WTC11 (cell line): Measurements from ENCODE around the gene CSKMT. TPM values are rescaled to one million over a fixed set of nuclear protein-coding genes. Genes with fewer than 3 reads are reported as not detected.

Source experiments
- ATAC-seq: fragments of 200-7000 bp; cut with Tn5 transposase; 2 replicates; pipeline ENCODE4 v1.10.0; 2021; ENCODE audit warnings: mild to moderate bottlenecking, moderate library complexity
- Bru-seq: library from RNA; stranded (reverse); fragments of 400-500 nt; gene quantifications from one replicate; lab custom pipeline; 2021; lab: Mats Ljungman, UMichigan
- CTCF ChIA-PET: fragments of 300-600 bp; sonication (Branson Sonifier 250); formaldehyde crosslinking; loops from one replicate; lab custom pipeline; 2021; ENCODE audit warnings: antibody characterized with exemption; lab: Charles Lee
- POLR2A ChIA-PET: fragments of 350-600 bp; sonication (Branson Sonifier 250); formaldehyde crosslinking; loops from one replicate; lab custom pipeline; 2021; ENCODE audit warnings: antibody characterized with exemption; lab: Charles Lee
- DNase-seq: peaks from one replicate; pipeline ENCODE4 v3.0.0; 2021; ENCODE audit warnings: low spot score
- H3K27ac Mint-ChIP-seq: 2 replicates; pipeline ENCODE4 v1.8.0; 2021; ENCODE audit warnings: mixed read lengths
- H3K27me3 Mint-ChIP-seq: 2 replicates; pipeline ENCODE4 v1.8.0; 2021; ENCODE audit warnings: low read depth, mild to moderate bottlenecking, moderate library complexity, mixed read lengths
- H3K36me3 Mint-ChIP-seq: 2 replicates; pipeline ENCODE4 v1.8.0; 2021; ENCODE audit warnings: mixed read lengths
- H3K4me1 Mint-ChIP-seq: 2 replicates; pipeline ENCODE4 v1.8.0; 2022; ENCODE audit warnings: mixed read lengths
- H3K4me3 Mint-ChIP-seq: 2 replicates; pipeline ENCODE4 v1.8.0; 2021; ENCODE audit warnings: mild to moderate bottlenecking, moderate library complexity, mixed read lengths
- H3K9me3 Mint-ChIP-seq: 2 replicates; pipeline ENCODE4 v1.8.0; 2021; ENCODE audit warnings: mixed read lengths
- CREM ChIP-seq: sonication (generic); formaldehyde crosslinking; IDR thresholded peaks from 2 replicates; pipeline ENCODE4 v1.8.1; 2022; ENCODE audit warnings: mild to moderate bottlenecking, missing genetic modification reagents, moderate library complexity
- EMX1 ChIP-seq: fragments of 250-450 bp; sonication (Bioruptor Pico); IDR thresholded peaks from 2 replicates; pipeline ENCODE4 v1.8.0; 2021; ENCODE audit warnings: mild to moderate bottlenecking
- GABPB1 ChIP-seq: sonication (generic); formaldehyde crosslinking; IDR thresholded peaks from 2 replicates; pipeline ENCODE4 v1.8.1; 2023; ENCODE audit warnings: mild to moderate bottlenecking, missing genetic modification reagents
- HMGA2 ChIP-seq: fragments of 250-450 bp; sonication (Bioruptor Pico); IDR thresholded peaks from 2 replicates; pipeline ENCODE4 v1.4.0; 2021; ENCODE audit warnings: mild to moderate bottlenecking, moderate library complexity
- JAZF1 ChIP-seq: fragments of 250-450 bp; sonication (Bioruptor Pico); IDR thresholded peaks from 2 replicates; pipeline ENCODE4 v1.9.0; 2021; ENCODE audit warnings: moderate library complexity, mild to moderate bottlenecking, inconsistent platforms
- NFE2L1 ChIP-seq: sonication (generic); formaldehyde crosslinking; IDR thresholded peaks from 2 replicates; pipeline ENCODE4 v1.8.1; 2023; ENCODE audit warnings: missing genetic modification reagents
- NFYB ChIP-seq: sonication (generic); formaldehyde crosslinking; conservative IDR thresholded peaks from 2 replicates; pipeline ENCODE4 v1.8.0; 2022; ENCODE audit warnings: low read depth, missing genetic modification reagents
- OVOL2 ChIP-seq: fragments of 250-450 bp; sonication (Bioruptor Pico); IDR thresholded peaks from 2 replicates; pipeline ENCODE4 v1.9.0; 2021; ENCODE audit warnings: mild to moderate bottlenecking, borderline replicate concordance
- PRRX2 ChIP-seq: fragments of 250-450 bp; sonication (Bioruptor Pico); IDR thresholded peaks from 2 replicates; pipeline ENCODE4 v1.8.0; 2021; ENCODE audit warnings: mild to moderate bottlenecking
- SP1 ChIP-seq: sonication (generic); formaldehyde crosslinking; conservative IDR thresholded peaks from 2 replicates; pipeline ENCODE4 v1.8.1; 2022; ENCODE audit warnings: missing genetic modification reagents
- ZNF317 ChIP-seq: sonication (generic); formaldehyde crosslinking; IDR thresholded peaks from 2 replicates; pipeline ENCODE4 v1.8.1; 2023; ENCODE audit warnings: low read depth, mild to moderate bottlenecking, moderate library complexity, missing genetic modification reagents, borderline replicate concordance
- ZNF671 ChIP-seq: fragments of 250-450 bp; sonication (Bioruptor Pico); IDR thresholded peaks from 2 replicates; pipeline ENCODE4 v1.8.0; 2021; ENCODE audit warnings: mild to moderate bottlenecking
- long read RNA-seq, 3 experiments: library from RNA in 1 of 3; library from capped mRNA in 1 of 3; library from polyadenylated mRNA in 1 of 3; unstranded in 2 of 3; stranded (forward) in 1 of 3; transcript quantifications; one replicate each; pipeline ENCODE4 v2.0.0, GENCODE V29; 2021
- total RNA-seq: library from RNA; stranded (reverse); gene quantifications from 3 replicates; pipeline ENCODE4 v1.2.3, GENCODE V29; 2021
- TF ChIP-seq, protein P1 (sequence below): sonication (generic); formaldehyde crosslinking; IDR thresholded peaks from 2 replicates; pipeline ENCODE4 v1.8.0; 2022; ENCODE audit warnings: missing genetic modification reagents
- TF ChIP-seq, protein P2 (sequence below): sonication (generic); formaldehyde crosslinking; IDR thresholded peaks from 2 replicates; pipeline ENCODE4 v1.8.0; 2023; ENCODE audit warnings: missing genetic modification reagents
- TF ChIP-seq, protein P3 (sequence below): sonication (generic); formaldehyde crosslinking; IDR thresholded peaks from 2 replicates; pipeline ENCODE4 v1.8.0; 2022; ENCODE audit warnings: mild to moderate bottlenecking, missing genetic modification reagents
- TF ChIP-seq, protein P4 (sequence below): fragments of 250-450 bp; sonication (Bioruptor Pico); conservative IDR thresholded peaks from 2 replicates; pipeline ENCODE4 v1.9.0; 2021; ENCODE audit warnings: mild to moderate bottlenecking
- TF ChIP-seq, protein P5 (sequence below): sonication (generic); formaldehyde crosslinking; IDR thresholded peaks from 2 replicates; pipeline ENCODE4 v1.8.1; 2023; ENCODE audit warnings: mild to moderate bottlenecking, missing genetic modification reagents, moderate library complexity
- TF ChIP-seq, protein P6 (sequence below): fragments of 250-450 bp; sonication (Bioruptor Pico); IDR thresholded peaks from 2 replicates; pipeline ENCODE4 v1.9.0; 2021; ENCODE audit warnings: mild to moderate bottlenecking

The CSKMT gene, protein sequence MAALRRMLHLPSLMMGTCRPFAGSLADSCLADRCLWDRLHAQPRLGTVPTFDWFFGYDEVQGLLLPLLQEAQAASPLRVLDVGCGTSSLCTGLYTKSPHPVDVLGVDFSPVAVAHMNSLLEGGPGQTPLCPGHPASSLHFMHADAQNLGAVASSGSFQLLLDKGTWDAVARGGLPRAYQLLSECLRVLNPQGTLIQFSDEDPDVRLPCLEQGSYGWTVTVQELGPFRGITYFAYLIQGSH
- total RNA-seq = 60.7 to 75.6 TPM (median 60.9 TPM) in 3 replicates
- percentile 97 among the genes with signal in this experiment for Bru-seq, nascent RNA
- long read RNA-seq, experiment 1, transcript CSKMT-204 (1 exons, 376 nt) = minor isoform, 9 of 51 reads
- long read RNA-seq, experiment 1, transcript CSKMT-202 (2 exons, 2,870 nt) = major isoform, 36 of 51 reads
- long read RNA-seq, experiment 1, partial matches to known transcripts = 2 of 51 reads
- long read RNA-seq, experiment 1, other reads (novel, unspliced or antisense) = 0 of 51 reads
- long read RNA-seq, experiment 2, partial matches to known transcripts = 1 of 3 reads
- long read RNA-seq, experiment 2, other reads (novel, unspliced or antisense) = 0 of 3 reads
- long read RNA-seq, experiment 3, transcript CSKMT-204 (1 exons, 376 nt) = major isoform, 8 of 12 reads
- long read RNA-seq, experiment 3, partial matches to known transcripts = 1 of 12 reads
- long read RNA-seq, experiment 3, other reads (novel, unspliced or antisense) = 1 of 12 reads

DNA sequence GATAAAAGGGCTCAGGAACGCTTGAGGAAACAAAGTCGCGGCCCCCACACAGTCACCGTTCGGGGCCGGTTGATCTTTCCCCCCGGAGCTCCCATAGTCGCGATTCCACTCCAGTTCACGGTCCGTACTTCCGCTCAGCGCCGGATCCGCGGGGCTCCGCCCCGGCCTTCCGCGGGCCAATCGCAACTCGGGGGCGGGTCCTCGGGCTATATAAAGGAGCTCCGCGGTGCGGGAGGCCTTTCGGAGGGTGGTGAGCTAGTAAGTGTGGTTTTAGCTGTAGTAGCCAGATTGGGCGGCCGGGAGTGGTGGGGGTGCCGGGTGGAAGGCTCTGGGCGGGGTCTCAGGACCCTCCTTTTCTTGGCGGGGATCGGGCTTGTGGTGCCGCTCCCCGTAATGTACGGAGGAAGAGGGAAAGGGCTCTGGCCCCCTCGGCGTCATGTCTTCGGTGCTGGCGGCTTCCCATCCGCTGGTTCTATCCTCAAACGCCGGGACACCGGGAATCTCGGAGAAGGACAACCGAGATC, at the start of gene CSKMT, which contains the start of gene C11orf98:
TSS of gene CSKMT (plus strand) at position 238 of the 524 bp plus-strand sequence. CDS start 568 bp downstream, outside the sequence.
TSS of gene C11orf98 (minus strand) at position 136 of the 524 bp plus-strand sequence. CDS start at position 95, 41 bp downstream.
- H3K4me3 Mint-ChIP-seq = peak within 1 kb of the TSS; percentile 97
- ChIA-PET POLR2A (interaction anchor here (0.5 to 3.2 kb wide), 37 partner anchors 9 to 416 kb away, joined by 3 to 42 read pairs (median 6); partner anchors contain the start of genes B3GAT3, BSCL2, EEF1G and GANAB), CTCF (interaction anchor here (0.6 to 2.2 kb wide), 20 partner anchors 12 to 324 kb away, joined by 3 to 10 read pairs (median 5); partner anchors contain the start of genes B3GAT3, BSCL2, EML3 and GANAB)
- H3K27ac Mint-ChIP-seq = peak within 1 kb of the TSS; percentile 95
- peaks cover 30% of the 10 kb centered on the region for H3K36me3 Mint-ChIP-seq
- peaks cover 20% of the 10 kb centered on the region for H3K4me1 Mint-ChIP-seq
- no peaks in the 10 kb centered on the region for H3K9me3 Mint-ChIP-seq
- DNase-seq (peak; percentile 97), ATAC-seq (peak; percentile 79)
- H3K27me3 Mint-ChIP-seq = no peaks in the 10 kb centered on the region
- TF ChIP-seq, protein P1, sequence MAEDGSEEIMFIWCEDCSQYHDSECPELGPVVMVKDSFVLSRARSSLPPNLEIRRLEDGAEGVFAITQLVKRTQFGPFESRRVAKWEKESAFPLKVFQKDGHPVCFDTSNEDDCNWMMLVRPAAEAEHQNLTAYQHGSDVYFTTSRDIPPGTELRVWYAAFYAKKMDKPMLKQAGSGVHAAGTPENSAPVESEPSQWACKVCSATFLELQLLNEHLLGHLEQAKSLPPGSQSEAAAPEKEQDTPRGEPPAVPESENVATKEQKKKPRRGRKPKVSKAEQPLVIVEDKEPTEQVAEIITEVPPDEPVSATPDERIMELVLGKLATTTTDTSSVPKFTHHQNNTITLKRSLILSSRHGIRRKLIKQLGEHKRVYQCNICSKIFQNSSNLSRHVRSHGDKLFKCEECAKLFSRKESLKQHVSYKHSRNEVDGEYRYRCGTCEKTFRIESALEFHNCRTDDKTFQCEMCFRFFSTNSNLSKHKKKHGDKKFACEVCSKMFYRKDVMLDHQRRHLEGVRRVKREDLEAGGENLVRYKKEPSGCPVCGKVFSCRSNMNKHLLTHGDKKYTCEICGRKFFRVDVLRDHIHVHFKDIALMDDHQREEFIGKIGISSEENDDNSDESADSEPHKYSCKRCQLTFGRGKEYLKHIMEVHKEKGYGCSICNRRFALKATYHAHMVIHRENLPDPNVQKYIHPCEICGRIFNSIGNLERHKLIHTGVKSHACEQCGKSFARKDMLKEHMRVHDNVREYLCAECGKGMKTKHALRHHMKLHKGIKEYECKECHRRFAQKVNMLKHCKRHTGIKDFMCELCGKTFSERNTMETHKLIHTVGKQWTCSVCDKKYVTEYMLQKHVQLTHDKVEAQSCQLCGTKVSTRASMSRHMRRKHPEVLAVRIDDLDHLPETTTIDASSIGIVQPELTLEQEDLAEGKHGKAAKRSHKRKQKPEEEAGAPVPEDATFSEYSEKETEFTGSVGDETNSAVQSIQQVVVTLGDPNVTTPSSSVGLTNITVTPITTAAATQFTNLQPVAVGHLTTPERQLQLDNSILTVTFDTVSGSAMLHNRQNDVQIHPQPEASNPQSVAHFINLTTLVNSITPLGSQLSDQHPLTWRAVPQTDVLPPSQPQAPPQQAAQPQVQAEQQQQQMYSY (CRISPR knock-in tag) = peak; percentile 84
- TF ChIP-seq HMGA2 (CRISPR knock-in tag) = peak; percentile 26; the same call in 1 of the 2 replicates
- TF ChIP-seq SP1 (CRISPR knock-in tag) = peak; percentile 99
- TF ChIP-seq, protein P2, sequence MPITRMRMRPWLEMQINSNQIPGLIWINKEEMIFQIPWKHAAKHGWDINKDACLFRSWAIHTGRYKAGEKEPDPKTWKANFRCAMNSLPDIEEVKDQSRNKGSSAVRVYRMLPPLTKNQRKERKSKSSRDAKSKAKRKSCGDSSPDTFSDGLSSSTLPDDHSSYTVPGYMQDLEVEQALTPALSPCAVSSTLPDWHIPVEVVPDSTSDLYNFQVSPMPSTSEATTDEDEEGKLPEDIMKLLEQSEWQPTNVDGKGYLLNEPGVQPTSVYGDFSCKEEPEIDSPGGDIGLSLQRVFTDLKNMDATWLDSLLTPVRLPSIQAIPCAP (CRISPR knock-in tag) = peak; percentile 65; the same call in 1 of the 2 replicates
- 0 out of 2 replicates have a peak, but pooled peaks have one; percentile 24 for TF ChIP-seq OVOL2 (CRISPR knock-in tag)
- TF ChIP-seq, protein P3, sequence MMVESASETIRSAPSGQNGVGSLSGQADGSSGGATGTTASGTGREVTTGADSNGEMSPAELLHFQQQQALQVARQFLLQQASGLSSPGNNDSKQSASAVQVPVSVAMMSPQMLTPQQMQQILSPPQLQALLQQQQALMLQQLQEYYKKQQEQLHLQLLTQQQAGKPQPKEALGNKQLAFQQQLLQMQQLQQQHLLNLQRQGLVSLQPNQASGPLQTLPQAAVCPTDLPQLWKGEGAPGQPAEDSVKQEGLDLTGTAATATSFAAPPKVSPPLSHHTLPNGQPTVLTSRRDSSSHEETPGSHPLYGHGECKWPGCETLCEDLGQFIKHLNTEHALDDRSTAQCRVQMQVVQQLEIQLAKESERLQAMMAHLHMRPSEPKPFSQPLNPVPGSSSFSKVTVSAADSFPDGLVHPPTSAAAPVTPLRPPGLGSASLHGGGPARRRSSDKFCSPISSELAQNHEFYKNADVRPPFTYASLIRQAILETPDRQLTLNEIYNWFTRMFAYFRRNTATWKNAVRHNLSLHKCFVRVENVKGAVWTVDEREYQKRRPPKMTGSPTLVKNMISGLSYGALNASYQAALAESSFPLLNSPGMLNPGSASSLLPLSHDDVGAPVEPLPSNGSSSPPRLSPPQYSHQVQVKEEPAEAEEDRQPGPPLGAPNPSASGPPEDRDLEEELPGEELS (CRISPR knock-in tag) = peak; percentile 27; the same call in 1 of the 2 replicates
- peak; percentile 19; the same call in 1 of the 2 replicates for TF ChIP-seq GABPB1
- TF ChIP-seq PRRX2 (CRISPR knock-in tag) = peak; percentile 89; the same call in 1 of the 2 replicates
- TF ChIP-seq, protein P4, sequence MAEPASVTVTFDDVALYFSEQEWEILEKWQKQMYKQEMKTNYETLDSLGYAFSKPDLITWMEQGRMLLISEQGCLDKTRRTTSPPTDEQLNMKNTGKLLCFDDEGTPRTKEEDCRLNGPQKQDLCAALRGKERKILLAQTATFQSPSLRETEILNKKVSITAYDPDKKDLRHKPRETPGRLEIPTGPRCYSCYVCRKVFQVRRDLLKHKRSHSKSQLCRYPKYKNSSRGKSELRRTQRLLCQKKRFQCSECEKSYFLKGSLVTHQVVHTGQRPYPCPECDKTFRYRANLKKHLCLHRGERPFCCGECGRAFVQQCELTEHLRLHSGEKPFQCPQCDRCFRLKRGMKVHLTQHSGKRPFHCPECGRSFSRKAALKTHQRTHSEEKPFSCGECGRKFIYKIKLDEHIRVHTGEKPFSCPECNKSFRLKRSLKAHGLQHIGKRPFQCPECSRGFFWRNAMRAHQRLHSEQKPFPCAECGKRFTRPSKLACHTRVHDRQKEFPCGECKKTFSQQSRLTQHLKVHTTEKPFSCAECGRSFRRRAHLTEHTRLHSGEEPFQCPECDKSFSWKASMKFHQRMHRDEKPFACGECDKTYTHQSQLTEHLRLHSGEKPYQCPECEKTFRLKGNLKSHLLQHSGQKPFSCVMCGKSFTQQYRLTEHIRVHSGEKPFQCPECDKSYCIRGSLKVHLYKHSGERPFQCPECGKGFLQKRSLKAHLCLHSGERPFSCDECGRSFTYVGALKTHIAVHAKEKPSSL (CRISPR knock-in tag) = peak; percentile 92
- peak; percentile 80 for TF ChIP-seq NFYB (CRISPR knock-in tag)
- peak; percentile 11; the same call in 1 of the 2 replicates for TF ChIP-seq NFE2L1 (CRISPR knock-in tag)
- TF ChIP-seq CREM (CRISPR knock-in tag) = 0 out of 2 replicates have a peak, but pooled peaks have one; percentile 46
- TF ChIP-seq, protein P5, sequence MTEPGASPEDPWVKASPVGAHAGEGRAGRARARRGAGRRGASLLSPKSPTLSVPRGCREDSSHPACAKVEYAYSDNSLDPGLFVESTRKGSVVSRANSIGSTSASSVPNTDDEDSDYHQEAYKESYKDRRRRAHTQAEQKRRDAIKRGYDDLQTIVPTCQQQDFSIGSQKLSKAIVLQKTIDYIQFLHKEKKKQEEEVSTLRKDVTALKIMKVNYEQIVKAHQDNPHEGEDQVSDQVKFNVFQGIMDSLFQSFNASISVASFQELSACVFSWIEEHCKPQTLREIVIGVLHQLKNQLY (CRISPR knock-in tag) = no peak
- TF ChIP-seq ZNF671 (CRISPR knock-in tag) = peak; percentile 91
- TF ChIP-seq, protein P6, sequence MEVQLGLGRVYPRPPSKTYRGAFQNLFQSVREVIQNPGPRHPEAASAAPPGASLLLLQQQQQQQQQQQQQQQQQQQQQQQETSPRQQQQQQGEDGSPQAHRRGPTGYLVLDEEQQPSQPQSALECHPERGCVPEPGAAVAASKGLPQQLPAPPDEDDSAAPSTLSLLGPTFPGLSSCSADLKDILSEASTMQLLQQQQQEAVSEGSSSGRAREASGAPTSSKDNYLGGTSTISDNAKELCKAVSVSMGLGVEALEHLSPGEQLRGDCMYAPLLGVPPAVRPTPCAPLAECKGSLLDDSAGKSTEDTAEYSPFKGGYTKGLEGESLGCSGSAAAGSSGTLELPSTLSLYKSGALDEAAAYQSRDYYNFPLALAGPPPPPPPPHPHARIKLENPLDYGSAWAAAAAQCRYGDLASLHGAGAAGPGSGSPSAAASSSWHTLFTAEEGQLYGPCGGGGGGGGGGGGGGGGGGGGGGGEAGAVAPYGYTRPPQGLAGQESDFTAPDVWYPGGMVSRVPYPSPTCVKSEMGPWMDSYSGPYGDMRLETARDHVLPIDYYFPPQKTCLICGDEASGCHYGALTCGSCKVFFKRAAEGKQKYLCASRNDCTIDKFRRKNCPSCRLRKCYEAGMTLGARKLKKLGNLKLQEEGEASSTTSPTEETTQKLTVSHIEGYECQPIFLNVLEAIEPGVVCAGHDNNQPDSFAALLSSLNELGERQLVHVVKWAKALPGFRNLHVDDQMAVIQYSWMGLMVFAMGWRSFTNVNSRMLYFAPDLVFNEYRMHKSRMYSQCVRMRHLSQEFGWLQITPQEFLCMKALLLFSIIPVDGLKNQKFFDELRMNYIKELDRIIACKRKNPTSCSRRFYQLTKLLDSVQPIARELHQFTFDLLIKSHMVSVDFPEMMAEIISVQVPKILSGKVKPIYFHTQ (CRISPR knock-in tag) = peak; percentile 93
- peak; percentile 90 for TF ChIP-seq EMX1 (CRISPR knock-in tag)
- TF ChIP-seq ZNF317 (CRISPR knock-in tag) = no peak
- TF ChIP-seq JAZF1 = no peak
